ENCODE data around the gene ADGRV1. TPM values are rescaled to one million over a fixed set of nuclear protein-coding genes. Genes with fewer than 3 reads are reported as not detected.

ADGRV1 gene
- total and polyA plus RNA-seq, 9 of the 15 experiments (the other 6 are each of a cell fraction or from before 2014, with no cell fraction given), result 21.7 to 156 (median 58.2) TPM

- TF ChIP-seq PBX2 (CRISPR knock-in tag; IDR thresholded peaks at IDR 0.05; ENCODE audit: low read depth), result no peak
- TF ChIP-seq PBX2 (tag; conservative IDR thresholded peaks at IDR 0.05; ENCODE audit: low read depth), result no peak
- no peak for TF ChIP-seq MTA1 (IDR thresholded peaks at IDR 0.05; ENCODE audit: borderline replicate concordance)
- no peak for TF ChIP-seq BMI1 (IDR thresholded peaks at IDR 0.05; ENCODE audit: low read length)
- no peak for TF ChIP-seq ZNF699 (CRISPR knock-in tag; IDR thresholded peaks at IDR 0.05; ENCODE audit: insufficient replicate concordance)
Measured at GRCh38 chr5:90510438-90510837, 48.2 kb upstream of the ADGRV1 start (continued).

- H3K36me3 ChIP-seq (ENCODE audit: control insufficient read depth, insufficient read depth, low read length), result peaks cover 65% of the 10 kb centered on the region
- no peak overlapping the region for H3K9ac ChIP-seq (ENCODE audit: insufficient read depth in 1 of 2, low read depth in 2 of 2, low read length in 2 of 2)
- BruUV-seq (replicated peaks), result no TSS peak
- ChIA-PET CTCF (ENCODE audit: low intra/inter-chr PET ratio) (no interaction called here), POLR2A (interaction anchor here (0.6 kb wide), 1 partner anchor 212 kb away, joined by 4 read pairs; no protein-coding TSS in a partner anchor)
- no peak overlapping the region for H2AFZ ChIP-seq (ENCODE audit: low read depth, low read length)
- no peaks in the 10 kb centered on the region for H3K4me1 ChIP-seq (replicated peaks in 1 of 2; ENCODE audit: control insufficient read depth in 2 of 2, insufficient read depth in 2 of 2, low read length in 2 of 2)
- intact Hi-C loops (cut with micrococcal nuclease) (no loop called here), in situ Hi-C loops (cut with MboI) (no loop called here)
- no peak overlapping the region for H3K4me2 ChIP-seq (ENCODE audit: insufficient read depth, low read length)
- H3K9me3 ChIP-seq (replicated peaks; ENCODE audit: control insufficient read depth, insufficient read depth, low read depth, low read length), result no peaks in the 10 kb centered on the region
- no peaks in the 10 kb centered on the region for H4K20me1 ChIP-seq (replicated peaks; ENCODE audit: control insufficient read depth, insufficient read depth, low read length)
- no peak for FAIRE-seq
- H3K9me1 ChIP-seq (ENCODE audit: control insufficient read depth, insufficient read depth, low read length), result no peaks in the 10 kb centered on the region
- no peak overlapping the region for H3K4me3 ChIP-seq
- H3K79me2 ChIP-seq (ENCODE audit: control insufficient read depth, insufficient read depth, low read length), result no peaks in the 10 kb centered on the region
- no peak overlapping the region for H3K27ac ChIP-seq (ENCODE audit: extremely low read depth, low read depth, low read length)
- H3K27me3 ChIP-seq (ENCODE audit: control insufficient read depth in 2 of 2, insufficient read depth in 2 of 2, low read length in 2 of 2), result no peaks in the 10 kb centered on the region
- no peak for DNase-seq (ENCODE audit: extremely low read depth in 1 of 4, low spot score in 3 of 4)
- ATAC-seq, result no peak
- 68% methylated on average over 3 of the region's 3 CpGs for WGBS (ENCODE audit: insufficient coverage, low coverage, missing lambda C conversion rate)
- no peak for TF ChIP-seq SP1 (CRISPR knock-in tag; IDR thresholded peaks at IDR 0.05)
Measured at GRCh38 chr5:90514520-90514919, 44.1 kb upstream of the ADGRV1 start.

Measured in K562 (cell line).